Cerebellar cortex (tissue), 1 donor: ENCODE data around the gene HDAC4.

ENCODE experiments used
- DNase-seq: peaks from one replicate; pipeline ENCODE4 v3.0.0-alpha.2; 2015; ENCODE audit warnings: low spot score

HDAC4 gene

DNA sequence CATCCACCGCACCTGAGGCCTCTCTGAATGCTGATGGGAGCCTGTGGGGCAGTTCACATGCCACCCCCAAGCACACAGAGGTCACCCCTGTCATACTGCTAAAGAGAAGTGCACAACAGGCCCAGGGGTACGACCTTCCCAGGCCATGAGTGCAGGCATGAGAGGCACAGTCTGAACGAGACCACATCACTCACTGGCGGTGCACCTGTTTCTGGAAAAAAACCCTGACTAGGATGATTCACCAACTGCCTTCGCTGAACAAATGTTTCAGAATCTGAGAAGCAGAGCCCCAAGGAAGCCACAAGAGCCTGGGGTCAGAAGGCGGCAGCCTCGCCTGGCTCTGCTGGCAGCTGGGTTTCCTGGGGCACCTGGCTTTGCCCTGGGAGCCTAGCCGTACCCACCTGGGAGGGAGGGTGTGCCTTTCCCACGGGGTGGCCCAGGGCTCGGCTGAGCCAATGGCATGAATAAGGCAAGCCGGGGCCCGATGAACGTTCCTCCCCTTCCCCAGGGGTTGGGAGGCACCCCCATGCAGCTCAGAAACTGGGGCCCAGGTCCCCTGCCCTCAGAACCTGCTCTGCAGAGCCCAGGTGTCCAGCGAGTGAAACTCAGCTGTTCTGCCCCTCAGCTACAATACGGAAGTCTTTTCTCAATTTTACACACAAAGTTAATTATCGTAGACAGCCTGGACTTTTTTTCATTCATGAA, 73.8 kb downstream of the HDAC4 start:
- DNase-seq: no peak

DNA sequence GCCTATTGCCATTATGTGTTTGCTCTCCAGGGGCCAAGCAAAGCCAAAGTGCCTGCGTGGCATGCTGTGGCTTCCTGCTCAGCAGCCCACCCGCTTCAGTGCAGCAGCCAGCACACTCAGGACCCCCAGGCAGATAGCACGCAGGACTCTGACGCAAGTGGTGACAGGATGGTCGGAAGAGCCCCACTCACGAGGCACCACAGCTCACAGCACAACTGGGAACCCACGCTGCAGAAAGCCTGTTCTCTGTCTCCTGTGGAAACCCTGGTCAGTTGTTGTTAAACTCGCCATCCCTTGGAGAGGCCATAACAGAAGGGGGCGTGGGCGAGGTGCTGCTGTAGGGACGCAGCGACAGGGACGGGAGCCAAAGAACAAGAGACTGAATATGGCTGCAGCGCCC, 76.4 kb downstream of the HDAC4 start:
- no peak for DNase-seq

DNA sequence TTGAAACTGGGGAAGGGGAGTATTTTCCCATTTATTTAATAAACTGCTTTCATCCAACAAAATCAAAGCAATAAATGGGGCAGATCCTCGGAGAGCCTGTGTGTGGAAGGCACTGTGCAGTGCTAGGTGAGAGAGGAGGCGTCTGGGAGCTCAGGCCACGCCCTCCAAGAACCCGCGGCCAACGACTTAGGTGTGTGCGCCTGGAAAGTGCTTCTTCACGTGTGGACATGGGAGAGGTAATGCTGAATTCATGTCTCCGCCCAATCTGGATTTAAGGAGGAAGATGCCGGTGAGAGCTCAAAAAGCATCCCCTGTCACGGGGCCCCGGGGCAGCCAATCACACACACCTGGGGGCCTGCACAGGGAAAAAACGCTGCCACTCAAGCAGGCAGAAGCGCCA, 77.4 kb downstream of the HDAC4 start:
- DNase-seq: no peak

DNA sequence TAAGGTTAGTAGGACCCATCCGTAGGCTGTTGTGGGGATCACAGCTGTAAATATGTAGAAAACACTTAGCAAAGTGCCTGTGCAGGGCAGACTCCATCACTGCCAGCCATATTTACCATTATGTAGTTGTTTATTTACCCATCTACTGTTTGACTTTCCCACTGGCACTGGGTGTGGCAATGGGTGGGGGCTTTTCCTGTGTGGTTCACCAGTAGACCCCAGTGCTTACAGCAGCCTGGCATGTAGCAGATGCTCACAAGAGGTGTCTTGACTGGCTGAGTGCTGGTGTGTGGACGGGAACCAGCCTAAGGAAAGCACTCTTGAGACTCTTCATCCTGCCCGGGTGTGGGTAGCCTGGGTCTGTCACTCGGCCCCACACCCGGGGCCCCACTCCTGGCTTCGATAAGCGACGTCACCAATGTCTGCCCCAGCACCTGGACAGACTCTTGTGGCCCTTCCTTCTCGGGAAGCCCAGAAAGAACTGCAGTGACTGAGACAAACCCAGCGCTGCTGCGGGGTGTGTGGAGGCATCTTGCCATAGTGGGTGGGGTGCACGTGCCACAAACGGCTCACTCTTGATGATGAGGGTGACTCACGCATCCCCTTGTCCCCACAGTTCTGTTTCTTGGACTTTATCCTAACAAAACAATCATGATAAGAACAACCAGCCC, 78.3 kb downstream of the HDAC4 start:
- no peak for DNase-seq

DNA sequence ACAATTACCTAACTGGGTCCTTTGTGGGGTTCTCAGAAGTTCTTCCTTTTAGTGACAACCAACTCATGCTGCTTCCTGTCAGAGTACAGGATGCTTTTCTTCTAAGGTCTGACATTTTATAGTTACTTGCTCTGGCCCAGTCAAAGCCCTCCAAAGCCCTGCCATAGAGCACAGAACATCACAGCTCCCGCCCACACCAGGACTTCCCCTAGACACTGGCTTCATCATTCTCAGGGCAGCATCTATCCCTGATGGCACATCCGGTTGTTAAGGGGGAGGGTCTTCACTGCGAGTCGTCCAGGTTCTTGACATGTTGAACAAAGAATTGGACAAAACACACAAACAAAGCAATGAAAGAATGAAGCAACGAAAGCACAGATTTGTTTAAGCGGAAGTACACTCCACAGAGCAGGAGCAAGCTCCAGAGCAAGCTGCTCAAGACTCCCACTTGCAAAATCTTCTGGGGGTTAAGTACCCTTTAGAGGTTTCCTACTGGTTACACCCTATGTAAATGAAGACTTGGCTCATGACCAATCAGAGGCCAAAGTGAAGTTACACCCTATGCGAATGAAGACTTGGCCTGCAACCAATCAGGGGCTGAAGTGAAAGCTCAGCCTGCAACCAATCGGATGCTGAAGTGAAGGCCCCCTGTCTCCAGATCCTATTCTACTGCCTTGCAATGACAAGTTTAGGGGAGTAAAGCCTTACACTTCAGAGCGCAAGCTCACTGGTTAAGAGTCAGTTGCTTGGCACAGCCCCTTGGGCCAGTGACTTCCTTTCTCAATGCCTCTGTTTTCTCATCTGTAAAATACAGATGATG, 79.0 kb downstream of the HDAC4 start:
- DNase-seq: no peak

DNA sequence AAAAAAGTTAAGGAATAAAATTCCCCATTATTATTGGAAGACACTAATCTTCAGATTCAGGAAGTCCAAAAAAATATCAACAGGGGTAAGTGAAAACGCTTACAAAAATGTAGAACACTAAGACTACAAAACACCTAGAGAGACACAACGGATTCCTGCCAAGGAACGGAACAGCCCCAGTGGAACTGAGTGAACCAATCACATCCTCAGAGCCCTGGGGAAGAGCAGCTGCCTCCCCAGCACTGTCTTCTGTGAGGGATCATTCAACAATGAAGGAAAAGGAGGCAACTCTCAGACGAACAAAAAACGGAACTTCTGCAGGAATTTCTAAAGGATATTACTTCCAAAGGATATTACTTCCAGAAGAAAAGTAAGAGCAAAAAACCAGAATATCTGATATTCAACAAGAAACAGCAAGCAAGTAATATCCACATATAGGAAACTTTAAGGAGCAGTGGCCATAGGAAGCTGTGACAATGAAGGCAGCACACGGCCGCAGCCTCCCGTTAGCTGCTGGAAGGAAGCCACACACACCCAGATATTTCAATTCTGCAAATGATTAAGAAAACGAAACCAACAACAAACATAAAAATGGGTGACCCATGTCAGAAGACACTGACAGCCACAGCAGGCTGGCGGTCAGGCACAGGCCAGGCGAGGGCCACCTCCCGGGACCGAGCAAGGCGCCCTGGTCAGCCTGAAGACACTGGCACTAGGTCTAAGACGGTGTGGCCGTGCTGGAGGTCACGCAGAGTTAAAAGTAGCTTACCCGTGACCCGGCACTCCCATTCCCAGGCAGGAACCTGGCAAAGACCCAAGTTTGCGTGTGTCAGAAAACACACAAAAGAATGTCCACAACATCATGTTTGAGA, 81.8 kb downstream of the HDAC4 start:
- no peak for DNase-seq

DNA sequence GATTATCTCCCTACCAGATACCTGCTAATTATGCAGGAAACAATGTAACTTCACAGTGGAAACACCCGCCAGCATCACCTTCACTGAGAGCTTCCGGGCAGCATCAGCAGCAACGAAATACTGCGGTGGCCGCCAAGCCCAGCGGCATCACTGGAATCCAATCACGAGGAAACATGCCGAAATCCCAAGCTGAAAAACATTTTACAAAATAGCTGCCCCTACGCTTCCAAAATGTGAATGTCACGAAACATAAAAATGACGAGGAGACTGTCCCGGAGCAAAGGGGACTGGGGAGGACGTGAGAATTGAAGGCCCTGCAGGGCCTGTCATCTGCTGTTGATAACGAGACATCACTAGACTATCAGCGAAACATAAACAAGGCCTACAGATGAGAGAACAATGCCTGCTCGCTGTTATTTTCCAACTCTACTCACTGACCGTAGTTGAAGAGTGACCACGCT, 82.6 kb downstream of the HDAC4 start:
- no peak for DNase-seq

DNA sequence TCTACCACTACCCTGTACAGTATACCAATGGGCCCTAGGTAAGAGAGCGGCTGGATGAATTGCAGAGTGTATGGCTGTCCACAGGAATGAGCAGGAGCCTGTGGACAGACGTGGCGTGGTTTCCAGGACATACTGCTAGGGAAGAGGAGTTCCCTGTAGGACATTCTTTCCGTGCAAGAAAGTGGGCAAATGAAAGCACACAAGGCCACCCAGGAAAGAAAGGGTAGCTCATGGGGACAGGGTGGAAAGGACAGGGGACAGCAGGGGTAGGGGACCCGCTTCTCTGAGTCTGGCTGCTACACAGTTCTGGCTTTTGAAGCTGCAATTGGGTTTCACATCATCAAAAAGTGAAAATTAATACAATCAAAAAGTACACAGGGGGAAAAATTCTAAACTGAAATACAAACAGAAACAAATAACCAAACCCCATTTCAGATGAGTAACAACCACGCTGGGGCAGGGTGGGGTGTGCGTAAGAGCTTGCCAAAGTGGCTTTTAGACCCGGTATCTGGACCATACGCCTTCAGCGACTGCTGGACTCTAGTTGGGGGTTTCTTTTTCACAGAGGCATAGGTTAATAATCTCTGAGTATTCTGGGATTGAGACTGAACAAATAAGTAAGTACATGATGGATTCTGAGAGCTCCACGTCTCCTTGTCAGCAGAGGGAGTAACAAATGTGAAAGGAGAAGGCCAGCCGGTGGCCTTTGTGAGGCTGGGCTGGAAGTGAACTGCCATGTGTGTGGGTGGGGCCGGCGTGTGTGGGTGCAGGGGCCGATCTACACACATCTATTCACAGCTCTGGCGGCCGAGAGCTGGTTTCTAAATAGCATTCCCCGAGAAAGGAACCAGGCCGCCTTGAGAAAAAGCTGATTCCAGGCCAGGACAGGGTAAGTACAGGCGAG, 84.0 kb downstream of the HDAC4 start:
- no peak for DNase-seq

DNA sequence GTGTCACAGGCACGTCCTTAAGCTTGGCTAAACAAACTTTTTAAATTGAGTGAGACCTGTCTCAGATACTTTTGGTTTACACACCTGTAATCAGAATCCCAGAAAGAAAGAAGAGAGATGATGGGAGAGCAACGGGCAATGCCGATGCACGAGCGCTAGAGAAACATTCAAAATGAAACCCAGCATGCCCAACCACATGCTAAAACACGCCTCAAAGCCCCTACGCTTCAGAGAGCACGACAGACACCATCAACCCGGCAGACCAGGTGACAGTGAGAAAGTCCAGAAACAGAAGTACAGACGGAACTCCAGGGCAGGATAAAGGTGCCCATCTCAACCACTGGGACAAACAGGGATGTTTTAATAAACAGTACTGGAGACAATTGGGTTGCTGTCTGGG, 85.5 kb downstream of the HDAC4 start:
- no peak for DNase-seq

DNA sequence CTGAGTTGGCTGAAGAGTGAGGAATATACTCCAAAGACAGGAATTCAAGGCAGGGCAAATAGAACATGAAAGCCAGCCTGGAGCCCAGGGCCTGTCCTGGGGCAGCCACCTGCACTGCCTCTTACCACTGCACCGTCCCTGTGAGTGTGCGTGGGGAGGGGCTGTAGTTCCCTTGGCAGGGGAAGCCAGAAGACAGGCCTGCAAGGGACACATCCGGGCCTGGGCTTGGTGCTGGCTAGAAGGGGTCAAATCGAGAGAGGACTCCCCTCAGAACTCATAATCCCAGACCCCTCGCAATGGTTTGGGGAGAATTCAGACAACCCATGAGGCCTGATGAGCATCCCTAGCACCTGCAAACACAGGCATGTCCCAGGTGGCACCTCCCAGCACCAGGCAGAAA, 87.0 kb downstream of the HDAC4 start:
- DNase-seq: no peak

DNA sequence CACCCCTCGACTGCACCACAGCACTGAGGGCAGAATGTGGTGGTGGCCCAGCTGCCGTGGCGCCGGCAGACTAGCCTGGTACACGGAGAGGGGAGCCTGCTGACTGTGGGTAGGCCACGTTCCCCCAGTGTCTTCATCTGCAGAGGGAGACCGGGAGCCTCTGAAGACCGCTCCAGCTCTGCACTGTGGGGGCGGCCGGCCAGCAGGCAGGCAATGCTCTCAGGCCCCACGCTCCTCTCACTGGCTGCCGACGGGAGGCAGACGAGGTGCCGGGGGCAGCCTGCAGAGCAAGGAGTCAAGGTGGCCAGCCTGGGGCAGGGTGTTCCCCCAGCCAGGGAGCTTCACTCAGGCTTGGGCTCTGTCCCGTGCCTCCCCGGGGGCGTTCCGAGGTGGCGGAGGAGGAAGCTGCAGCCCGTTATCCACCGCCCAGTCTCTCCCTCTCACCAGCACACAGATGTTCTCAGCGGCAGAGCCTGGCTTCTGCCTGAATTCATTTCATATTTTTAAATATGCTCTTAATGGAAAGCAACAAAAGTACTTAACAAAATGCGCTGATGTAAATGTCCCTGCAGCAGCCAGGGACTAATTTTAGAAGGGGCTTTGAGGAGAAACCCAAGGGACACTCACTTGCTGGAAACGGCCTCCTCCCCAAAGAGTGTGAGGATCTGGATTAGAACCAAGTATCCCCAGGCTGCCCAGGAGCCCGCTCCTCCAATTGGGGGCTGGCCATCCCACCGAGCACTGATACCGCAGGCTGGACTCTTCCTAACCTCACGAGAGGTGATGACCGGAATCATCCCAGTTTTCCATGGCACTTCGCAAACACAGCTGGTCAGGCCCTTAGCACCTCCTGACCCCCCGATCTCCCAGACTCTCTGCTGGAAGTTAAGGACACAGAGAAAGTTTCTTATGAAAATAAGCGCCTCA, 87.8 kb downstream of the HDAC4 start:
- DNase-seq: no peak

DNA sequence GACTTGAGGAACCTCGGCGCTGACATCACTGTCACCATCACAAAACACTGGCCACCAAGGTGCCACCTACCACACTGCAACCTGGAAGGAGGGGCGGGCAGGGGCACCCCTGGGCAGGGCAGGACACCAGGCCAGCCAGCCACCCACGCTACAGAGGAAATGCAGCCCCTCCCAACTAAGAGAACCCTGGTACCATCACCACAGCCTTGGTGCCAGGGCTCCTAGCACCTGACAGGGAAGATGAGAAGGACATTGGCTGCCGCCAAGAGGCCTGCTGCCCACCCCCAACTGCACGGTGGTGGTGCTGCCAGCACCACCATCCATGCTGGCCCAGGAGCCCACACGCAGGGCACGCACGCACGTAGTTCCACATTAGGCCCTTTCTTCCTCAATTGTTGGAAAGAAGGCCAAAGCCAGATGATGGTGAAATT, 88.7 kb downstream of the HDAC4 start:
- no peak for DNase-seq

DNA sequence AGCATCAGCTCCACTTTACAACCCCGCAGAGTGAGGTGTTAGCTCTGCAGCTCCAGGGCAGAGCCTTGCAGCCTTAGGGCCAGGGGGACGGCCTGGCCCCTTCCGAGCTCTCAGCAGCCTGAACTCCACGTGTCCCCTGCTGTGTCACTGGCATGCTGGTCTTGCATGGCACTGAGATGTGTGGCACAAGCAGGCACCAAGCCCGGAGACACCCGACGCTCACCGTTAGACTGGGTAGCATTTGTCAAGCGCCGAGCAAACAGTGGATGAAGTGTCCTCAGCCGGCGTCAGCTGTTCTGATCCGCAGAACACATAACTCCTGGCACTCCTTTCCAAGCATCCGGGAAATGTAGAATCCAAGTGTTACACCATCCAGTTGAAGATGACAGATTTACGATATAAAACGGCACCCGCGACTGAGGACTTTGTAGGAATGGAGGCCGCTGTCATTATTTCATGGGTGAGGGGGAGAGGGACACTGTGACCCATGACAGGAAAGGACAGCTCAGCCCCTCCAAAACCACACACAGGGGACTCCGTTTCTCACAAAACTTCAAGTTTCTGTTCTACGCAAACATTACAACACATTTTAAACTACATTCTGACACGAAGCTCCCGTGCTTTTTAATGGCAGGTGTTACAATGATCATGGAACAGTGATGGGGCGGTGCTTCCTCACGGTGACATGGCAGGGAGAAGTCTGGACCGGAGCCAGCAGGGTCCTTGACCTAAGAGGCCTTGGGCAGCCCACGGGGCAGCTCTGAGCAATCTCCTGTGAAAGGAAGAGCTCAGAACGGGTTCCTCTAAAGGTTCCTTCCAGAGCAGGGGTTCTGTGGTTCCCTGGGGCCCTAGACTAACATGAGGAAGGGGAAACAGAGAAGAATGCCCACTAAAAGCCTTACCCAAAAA, 89.4 kb downstream of the HDAC4 start:
- peak; percentile 51 for DNase-seq

DNA sequence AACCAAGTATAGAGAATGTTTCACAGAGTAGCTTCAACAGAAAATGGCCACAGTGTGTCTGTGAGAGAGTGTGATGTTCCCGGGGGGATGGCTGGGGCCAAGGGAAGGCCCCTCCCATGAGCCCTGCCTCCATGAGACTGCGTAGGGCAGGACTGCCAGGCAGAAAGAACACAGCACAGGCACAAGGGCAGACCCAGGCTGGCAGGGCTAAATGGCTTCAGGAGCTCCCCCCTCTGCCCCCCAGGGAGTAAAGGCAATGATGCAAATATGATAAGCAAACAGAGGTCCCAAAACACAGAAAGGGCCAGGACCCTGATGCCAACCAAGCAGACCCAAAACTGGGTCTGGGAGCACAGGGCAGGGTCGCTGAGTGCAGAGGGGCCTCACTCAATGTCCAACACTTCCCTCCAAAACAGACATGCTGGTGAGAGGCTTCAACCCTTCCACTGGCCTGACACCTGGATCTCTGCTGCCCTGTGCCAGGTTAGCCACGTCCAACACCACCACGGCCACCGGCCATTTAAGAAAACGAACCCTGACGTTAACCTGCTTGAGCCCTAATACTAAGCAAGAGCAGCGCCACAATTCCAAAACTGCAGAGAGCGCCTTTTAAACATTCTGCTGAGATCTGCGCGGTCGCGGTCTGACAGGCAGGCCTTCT, 90.3 kb downstream of the HDAC4 start:
- DNase-seq: no peak

DNA sequence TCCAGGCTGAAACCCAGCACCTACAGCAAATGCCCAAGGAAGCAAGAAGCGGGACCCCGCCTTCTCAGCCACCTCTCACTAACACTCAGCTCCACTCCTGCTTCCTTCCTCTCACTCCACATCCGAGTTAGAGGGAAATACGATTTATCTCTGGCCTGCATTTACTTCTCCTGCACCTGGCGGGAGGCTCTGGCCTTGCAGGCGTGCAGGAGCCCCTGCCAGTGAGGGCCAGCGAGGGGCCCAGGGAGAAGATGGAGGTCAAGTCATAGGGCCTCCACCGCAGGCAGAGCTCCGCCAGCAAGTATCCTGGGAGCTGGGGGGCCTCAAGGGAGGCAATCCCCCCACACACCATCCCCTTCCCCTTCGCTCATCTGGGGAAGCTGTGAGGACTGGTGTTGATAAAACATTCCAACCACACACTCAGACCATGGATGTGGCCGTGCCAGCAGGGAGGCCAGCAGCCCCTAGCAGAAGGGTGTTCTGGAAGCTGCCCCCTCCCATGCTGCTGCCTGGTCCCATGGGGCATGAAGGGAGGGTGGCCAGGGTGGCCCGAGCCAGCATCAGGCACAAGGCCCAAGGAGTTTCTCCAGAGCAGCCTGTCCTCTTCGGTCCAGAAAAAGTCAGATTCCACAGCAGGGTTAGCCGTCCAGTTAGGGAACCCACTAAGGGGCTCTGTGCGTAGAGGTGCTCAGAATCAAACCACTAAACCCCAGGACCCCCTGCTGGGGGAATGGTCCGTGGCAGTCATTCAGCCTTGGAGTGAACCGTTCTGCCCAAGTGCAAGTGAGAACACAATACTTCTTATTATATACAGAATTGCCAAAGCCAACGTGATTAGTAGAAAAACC, 91.2 kb downstream of the HDAC4 start:
- DNase-seq: no peak

DNA sequence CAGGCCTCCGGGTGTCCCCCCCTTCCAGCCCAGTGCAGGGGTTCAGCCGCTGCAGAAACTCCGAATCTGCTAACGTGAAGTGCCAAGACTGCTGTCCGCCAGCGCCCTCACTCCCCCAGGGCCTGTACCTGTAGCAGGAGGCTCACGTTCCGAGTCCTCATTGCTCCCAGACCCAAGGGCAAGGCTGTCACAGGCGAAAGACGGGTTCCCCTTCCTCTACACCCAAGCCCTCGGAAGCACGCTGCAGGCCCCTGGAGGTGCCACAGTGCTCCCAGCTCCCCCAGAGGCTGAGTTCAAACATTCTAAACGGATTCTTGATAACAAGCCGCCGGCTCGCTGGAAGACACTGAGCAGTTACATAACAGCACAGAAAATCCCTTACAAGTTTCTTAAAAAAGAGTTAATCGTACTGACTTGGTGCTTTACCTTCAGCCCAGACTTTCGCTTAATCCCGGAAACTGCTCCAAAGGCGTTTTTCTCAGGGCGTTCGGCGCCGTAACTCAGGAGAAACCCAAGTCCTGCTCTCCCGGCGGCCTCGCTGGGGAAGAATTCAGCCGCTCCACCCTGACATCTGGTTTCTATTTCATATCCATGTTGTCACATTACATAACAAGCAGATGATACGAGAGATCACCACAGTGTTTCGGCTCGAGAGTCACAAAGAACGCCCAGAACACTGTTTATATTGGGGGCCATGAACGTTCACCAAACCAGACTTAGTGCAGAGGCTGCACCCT, 92.0 kb downstream of the HDAC4 start:
- DNase-seq: no peak
